HG02610 (cell line): ENCODE results near the gene EPB41L2.
"Not testable (repeated sequence)": the region's sequence is repeated elsewhere in the genome, so short reads cannot be mapped to it uniquely, and the experiment has no call there.

Experiments
- ATAC-seq: cut with Tn5 transposase; IDR thresholded peaks from one replicate; pipeline ENCODE4 v1.9.1; 2021; ENCODE audit warnings: mild to moderate bottlenecking, moderate library complexity; ENCODE audit not compliant: unreplicated experiment

EPB41L2 gene

GRCh38 chr6:131063028-131063763 lies at the start of gene EPB41L2:
TSS of gene EPB41L2 (minus strand) at chr6:131063245. CDS start at chr6:130956485, 106,760 bp downstream.
- ATAC-seq, result peak; percentile 75

GRCh38 chr6:131112249-131112648 lies 49.2 kb upstream of the EPB41L2 start:
- ATAC-seq, result no peak

- peak; percentile 33 for ATAC-seq
These were observed 44.1 kb upstream of the EPB41L2 start for GRCh38 chr6:131107151-131107550.

- no peak for ATAC-seq
These were observed 40.9 kb upstream of the EPB41L2 start for GRCh38 chr6:131103901-131104300.

- ATAC-seq, result no peak
These were observed 40.3 kb upstream of the EPB41L2 start for GRCh38 chr6:131103296-131103695.

- ATAC-seq, result no peak
These were observed 39.1 kb upstream of the EPB41L2 start for GRCh38 chr6:131101911-131102680.

- no peak for ATAC-seq
These were observed 33.7 kb upstream of the EPB41L2 start for GRCh38 chr6:131096786-131097185.

- no peak for ATAC-seq
These were observed 30.3 kb upstream of the EPB41L2 start for GRCh38 chr6:131093334-131093733.

- ATAC-seq, result not testable (repeated sequence)
These were observed 28.9 kb upstream of the EPB41L2 start for GRCh38 chr6:131091944-131092343.

GRCh38 chr6:131090339-131090738 lies 27.3 kb upstream of the EPB41L2 start:
- not testable (repeated sequence) for ATAC-seq

GRCh38 chr6:131084982-131085381 lies 21.9 kb upstream of the EPB41L2 start:
- no peak for ATAC-seq

- ATAC-seq, result no peak
These were observed 20.6 kb upstream of the EPB41L2 start for GRCh38 chr6:131083687-131084086.

- ATAC-seq, result no peak
These were observed 19.3 kb upstream of the EPB41L2 start for GRCh38 chr6:131082335-131082734.

GRCh38 chr6:131080084-131080483 lies 17.0 kb upstream of the EPB41L2 start:
- ATAC-seq, result no peak

GRCh38 chr6:131073577-131073976 lies 10.5 kb upstream of the EPB41L2 start:
- ATAC-seq, result no peak

- ATAC-seq, result no peak
These were observed 7.0 kb upstream of the EPB41L2 start for GRCh38 chr6:131070061-131070460.

- ATAC-seq, result no peak
These were observed 5.1 kb upstream of the EPB41L2 start for GRCh38 chr6:131068165-131068564.

GRCh38 chr6:131067521-131067920 lies 4.5 kb upstream of the EPB41L2 start:
- ATAC-seq, result no peak

- ATAC-seq, result no peak
These were observed 2.8 kb upstream of the EPB41L2 start for GRCh38 chr6:131065824-131066171.

- ATAC-seq, result no peak
These were observed 2.2 kb upstream of the EPB41L2 start for GRCh38 chr6:131065112-131065823.

- ATAC-seq, result peak; percentile 24
These were observed 773 bp upstream of the EPB41L2 start for GRCh38 chr6:131063764-131064272.
